T-cell (primary cell): Measurements from ENCODE around the gene RNF212. TPM values are rescaled to one million over a fixed set of nuclear protein-coding genes. Genes with fewer than 3 reads are reported as not detected.
A peak's percentile ranks its signal among the peaks of the same experiment; 100 is the strongest.

Experiments
- ATAC-seq, 4 experiments: fragments of 200-7000 bp in 3 of 4; fragments of 150-1000 bp in 1 of 4; cut with Tn5 transposase; replicated peaks in 1 of 4; 1 replicate in 3 of 4; 2 replicates in 1 of 4; pipeline ENCODE4 v1.10.0; 2021; ENCODE audit warnings: moderate library complexity in 3 of 4, mild to moderate bottlenecking in 2 of 4, moderate number of reproducible peaks in 1 of 4
- CTCF ChIA-PET, 2 donors: fragments of 300-600 bp; sonication (Branson Sonifier 250); formaldehyde crosslinking; loops; one replicate each; lab custom pipeline; 2022; ENCODE audit warnings: antibody characterized with exemption in 2 of 2; lab: Charles Lee
- POLR2A ChIA-PET, 2 donors: fragments of 300-600 bp; sonication (Branson Sonifier 250); formaldehyde crosslinking; loops; one replicate each; lab custom pipeline; 2022; ENCODE audit warnings: antibody characterized with exemption in 2 of 2; lab: Charles Lee
- DNase-seq, 35 experiments: peaks; one replicate each; pipeline versions ENCODE4 v3.0.0 to v3.0.0-alpha.2; 2013 to 2023
- H3K27ac ChIP-seq: one replicate; pipeline ENCODE4 v1.5.1; 2013; ENCODE audit warnings: low read length
- H3K27me3 ChIP-seq, 2 experiments: replicated peaks in 1 of 2; 1 replicate in 1 of 2; 2 replicates in 1 of 2; pipeline versions ENCODE4 v1.6.1 to v1.7.0; 2013; ENCODE audit warnings: low read length in 1 of 2, mixed read lengths in 1 of 2; ENCODE audit not compliant: control insufficient read depth in 2 of 2, insufficient read depth in 2 of 2; ENCODE audit errors: extremely low read depth in 1 of 2
- H3K36me3 ChIP-seq, 2 donors: 1 replicate in 1 of 2; 2 replicates in 1 of 2; pipeline versions ENCODE4 v1.6.1 to v1.7.0; 2013; ENCODE audit warnings: low read length in 1 of 2; ENCODE audit not compliant: control insufficient read depth in 2 of 2, insufficient read depth in 1 of 2; ENCODE audit errors: extremely low read depth in 1 of 2
- H3K4me1 ChIP-seq, 2 experiments: 1 replicate in 1 of 2; 2 replicates in 1 of 2; pipeline versions ENCODE4 v1.6.1 to v1.7.0; 2013; ENCODE audit warnings: low read length in 2 of 2, mixed read lengths in 1 of 2; ENCODE audit not compliant: insufficient read depth in 2 of 2, control insufficient read depth in 1 of 2; ENCODE audit errors: extremely low read depth in 1 of 2
- H3K4me3 ChIP-seq, 2 donors: 1 replicate in 1 of 2; 2 replicates in 1 of 2; pipeline versions ENCODE4 v1.5.1 to v1.7.0; 2013; ENCODE audit warnings: mild to moderate bottlenecking in 2 of 2, low read length in 1 of 2, moderate library complexity in 1 of 2; ENCODE audit not compliant: control insufficient read depth in 1 of 2; ENCODE audit errors: extremely low read depth in 1 of 2
- H3K9me3 ChIP-seq: 2 replicates; pipeline ENCODE4 v1.7.0; 2013
- H3K27ac Mint-ChIP-seq, 2 donors: one replicate each; pipeline ENCODE4 v1.8.0; 2020 to 2021; ENCODE audit warnings: mild to moderate bottlenecking in 2 of 2, mixed read lengths in 2 of 2
- H3K27me3 Mint-ChIP-seq, 2 donors: one replicate each; pipeline ENCODE4 v1.8.0; 2021 to 2022; ENCODE audit warnings: mixed read lengths in 2 of 2
- H3K36me3 Mint-ChIP-seq: one replicate; pipeline ENCODE4 v1.8.0; 2021; ENCODE audit warnings: mixed read lengths
- H3K4me1 Mint-ChIP-seq, 3 donors: one replicate each; pipeline ENCODE4 v1.8.0; 2020 to 2022; ENCODE audit warnings: mixed read lengths in 3 of 3, mild to moderate bottlenecking in 1 of 3
- H3K4me3 Mint-ChIP-seq, 3 donors: one replicate each; pipeline ENCODE4 v1.8.0; 2020 to 2022; ENCODE audit warnings: mild to moderate bottlenecking in 3 of 3, mixed read lengths in 3 of 3, moderate library complexity in 3 of 3
- H3K9me3 Mint-ChIP-seq, 3 donors: one replicate each; pipeline ENCODE4 v1.8.0; 2020 to 2022; ENCODE audit warnings: mixed read lengths in 3 of 3
- WGBS: methylation state at CpG from one replicate; pipeline ENCODE4 v1.1.5; 2013; ENCODE audit warnings: missing lambda C conversion rate; ENCODE audit not compliant: insufficient coverage; 5-methylcytosine and 5-hydroxymethylcytosine counted together
- total RNA-seq, 35 experiments: library from RNA in 6 of 35; stranded (reverse) in 6 of 35; fragments of 120-200 nt in 1 of 35; gene quantifications; one replicate each; pipeline versions ENCODE4 v1.2.1 to v1.2.4 and lab custom pipeline; 2013 to 2026

Gene RNF212
- total RNA-seq, 5 donors from 2014 or later (not counting 1 experiment from before 2014, with no cell fraction given), result 3.0 to 5.3 (median 3.9) TPM

- Mint-ChIP-seq H3K27me3 (peaks cover 0 to 1% of the 10 kb centered on the region in 2 donors), H3K4me1 (no peaks in the 10 kb centered on the region), H3K9me3 (no peaks in the 10 kb centered on the region), H3K4me3 (no peak overlapping the region), H3K36me3 (no peaks in the 10 kb centered on the region), H3K27ac (no peak overlapping the region)
- ChIA-PET POLR2A (interaction anchor here in 1 of 2 donors (0.6 kb wide), 1 partner anchor 181 kb away, joined by 8 read pairs; no protein-coding TSS in a partner anchor), CTCF (interaction anchor here in 1 of 2 donors (0.6 kb wide), 1 partner anchor 326 kb away, joined by 3 read pairs; no protein-coding TSS in a partner anchor)
- Histone ChIP-seq H3K4me3 (no peak overlapping the region), H3K4me1 (no peaks in the 10 kb centered on the region), H3K27ac (no peak overlapping the region), H3K36me3 (no peaks in the 10 kb centered on the region), H3K9me3 (no peaks in the 10 kb centered on the region), H3K27me3 (peaks cover 0 to 5% of the 10 kb centered on the region in 2 experiments)
- ATAC-seq (no peak), DNase-seq (no peak)
- 89% methylated on average over 27 of the region's 27 CpGs for WGBS
Measured at GRCh38 chr4:1099684-1100335, 13.6 kb downstream of the RNF212 start.

- Mint-ChIP-seq H3K4me1 (no peaks in the 10 kb centered on the region), H3K9me3 (no peaks in the 10 kb centered on the region), H3K27ac (no peak overlapping the region), H3K27me3 (peaks cover 0 to 1% of the 10 kb centered on the region in 2 donors), H3K36me3 (no peaks in the 10 kb centered on the region), H3K4me3 (no peak overlapping the region)
- POLR2A ChIA-PET, result no interaction called here
- DNase-seq (no peak), ATAC-seq (no peak)
- WGBS, result 93% methylated on average over 6 of the region's 9 CpGs
- no peaks in the 10 kb centered on the region for H3K36me3 ChIP-seq
- no peaks in the 10 kb centered on the region for H3K4me1 ChIP-seq
- no peaks in the 10 kb centered on the region for H3K9me3 ChIP-seq
- CTCF ChIA-PET, result no interaction called here
- no peak overlapping the region for H3K27ac ChIP-seq
- peaks cover 0 to 9% of the 10 kb centered on the region in 2 experiments for H3K27me3 ChIP-seq
- H3K4me3 ChIP-seq, result no peak overlapping the region
Measured at GRCh38 chr4:1099270-1099669, 14.1 kb downstream of the RNF212 start.

- Histone ChIP-seq H3K27ac (no peak overlapping the region), H3K4me1 (no peaks in the 10 kb centered on the region), H3K36me3 (no peaks in the 10 kb centered on the region), H3K9me3 (no peaks in the 10 kb centered on the region), H3K27me3 (peaks cover 0 to 12% of the 10 kb centered on the region in 2 experiments), H3K4me3 (no peak overlapping the region)
- POLR2A ChIA-PET, result no interaction called here
- CTCF ChIA-PET, result no interaction called here
- DNase-seq, result no peak
- WGBS, result 93% methylated on average over 4 of the region's 8 CpGs
- no peaks in the 10 kb centered on the region for H3K9me3 Mint-ChIP-seq
- H3K4me1 Mint-ChIP-seq, result no peaks in the 10 kb centered on the region
- peaks cover 0 to 1% of the 10 kb centered on the region in 2 donors for H3K27me3 Mint-ChIP-seq
- H3K27ac Mint-ChIP-seq, result no peak overlapping the region
- H3K4me3 Mint-ChIP-seq, result no peak overlapping the region
- no peak for ATAC-seq
- no peaks in the 10 kb centered on the region for H3K36me3 Mint-ChIP-seq
Measured at GRCh38 chr4:1098311-1098925, 14.9 kb downstream of the RNF212 start.

GRCh38 chr4:1097553-1097952 lies 15.8 kb downstream of the RNF212 start:
- DNase-seq (no peak), ATAC-seq (no peak)
- CTCF ChIA-PET, result no interaction called here
- Histone ChIP-seq H3K27ac (no peak overlapping the region), H3K27me3 (peaks cover 0 to 12% of the 10 kb centered on the region in 2 experiments), H3K4me1 (no peaks in the 10 kb centered on the region), H3K9me3 (no peaks in the 10 kb centered on the region), H3K36me3 (no peaks in the 10 kb centered on the region), H3K4me3 (no peak overlapping the region)
- no peaks in the 10 kb centered on the region for H3K9me3 Mint-ChIP-seq
- no peaks in the 10 kb centered on the region for H3K4me1 Mint-ChIP-seq
- H3K27me3 Mint-ChIP-seq, result peaks cover 0 to 1% of the 10 kb centered on the region in 2 donors
- WGBS, result 93% methylated on average over 4 of the region's 9 CpGs
- no peaks in the 10 kb centered on the region for H3K36me3 Mint-ChIP-seq
- H3K4me3 Mint-ChIP-seq, result no peak overlapping the region
- peak overlapping the region in 1 of 2 donors; percentile 2 for H3K27ac Mint-ChIP-seq
- POLR2A ChIA-PET, result no interaction called here

GRCh38 chr4:1096841-1097240 lies 16.5 kb downstream of the RNF212 start:
- ChIA-PET POLR2A (no interaction called here), CTCF (no interaction called here)
- Mint-ChIP-seq H3K9me3 (no peaks in the 10 kb centered on the region), H3K4me3 (no peak overlapping the region), H3K27ac (no peak overlapping the region), H3K27me3 (peaks cover 0 to 1% of the 10 kb centered on the region in 2 donors), H3K4me1 (no peaks in the 10 kb centered on the region), H3K36me3 (no peaks in the 10 kb centered on the region)
- Histone ChIP-seq H3K27ac (no peak overlapping the region), H3K36me3 (no peaks in the 10 kb centered on the region), H3K4me3 (no peak overlapping the region), H3K9me3 (no peaks in the 10 kb centered on the region), H3K4me1 (no peaks in the 10 kb centered on the region), H3K27me3 (peaks cover 0 to 15% of the 10 kb centered on the region in 2 experiments)
- ATAC-seq (no peak), DNase-seq (no peak)
- WGBS, result 75% methylated on average over 2 of the region's 5 CpGs

GRCh38 chr4:1094336-1094690 lies 19.1 kb downstream of the RNF212 start:
- Histone ChIP-seq H3K9me3 (no peaks in the 10 kb centered on the region), H3K4me3 (no peak overlapping the region), H3K36me3 (no peaks in the 10 kb centered on the region), H3K27ac (no peak overlapping the region), H3K27me3 (peaks cover 0 to 15% of the 10 kb centered on the region in 2 experiments), H3K4me1 (no peaks in the 10 kb centered on the region)
- POLR2A ChIA-PET, result no interaction called here
- Mint-ChIP-seq H3K27me3 (peaks cover 0 to 1% of the 10 kb centered on the region in 2 donors), H3K4me1 (no peaks in the 10 kb centered on the region), H3K9me3 (peaks cover 0 to 4% (median 4%) of the 10 kb centered on the region in 3 donors), H3K36me3 (no peaks in the 10 kb centered on the region), H3K4me3 (no peak overlapping the region), H3K27ac (no peak overlapping the region)
- ATAC-seq, result no peak
- no peak for DNase-seq
- CTCF ChIA-PET, result no interaction called here
- 82% methylated on average over 6 of the region's 6 CpGs for WGBS
